ENCODE results near the gene EPHB2.

DNA sequence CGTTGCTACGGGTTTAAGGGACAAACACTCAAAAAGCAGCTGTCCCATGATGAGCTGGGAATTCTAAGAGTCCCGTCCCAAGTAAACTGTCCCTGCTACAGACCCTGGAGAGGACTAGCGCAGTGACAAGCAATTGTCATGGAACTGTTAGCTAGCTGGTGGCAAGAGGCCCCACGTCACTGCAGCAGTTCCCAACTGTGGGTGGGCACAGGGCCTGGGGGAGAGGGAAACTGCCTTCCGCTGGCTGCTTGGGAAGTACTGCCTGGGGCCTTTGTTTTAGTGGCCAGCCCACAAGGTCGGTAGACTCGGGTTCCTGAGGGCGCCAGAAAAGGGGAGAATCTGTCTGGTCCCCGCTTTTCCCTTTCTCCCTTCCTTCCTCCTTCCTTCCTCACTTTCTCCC lies 164.6 kb downstream of the EPHB2 start:
- TF ChIP-seq, protein P1, sequence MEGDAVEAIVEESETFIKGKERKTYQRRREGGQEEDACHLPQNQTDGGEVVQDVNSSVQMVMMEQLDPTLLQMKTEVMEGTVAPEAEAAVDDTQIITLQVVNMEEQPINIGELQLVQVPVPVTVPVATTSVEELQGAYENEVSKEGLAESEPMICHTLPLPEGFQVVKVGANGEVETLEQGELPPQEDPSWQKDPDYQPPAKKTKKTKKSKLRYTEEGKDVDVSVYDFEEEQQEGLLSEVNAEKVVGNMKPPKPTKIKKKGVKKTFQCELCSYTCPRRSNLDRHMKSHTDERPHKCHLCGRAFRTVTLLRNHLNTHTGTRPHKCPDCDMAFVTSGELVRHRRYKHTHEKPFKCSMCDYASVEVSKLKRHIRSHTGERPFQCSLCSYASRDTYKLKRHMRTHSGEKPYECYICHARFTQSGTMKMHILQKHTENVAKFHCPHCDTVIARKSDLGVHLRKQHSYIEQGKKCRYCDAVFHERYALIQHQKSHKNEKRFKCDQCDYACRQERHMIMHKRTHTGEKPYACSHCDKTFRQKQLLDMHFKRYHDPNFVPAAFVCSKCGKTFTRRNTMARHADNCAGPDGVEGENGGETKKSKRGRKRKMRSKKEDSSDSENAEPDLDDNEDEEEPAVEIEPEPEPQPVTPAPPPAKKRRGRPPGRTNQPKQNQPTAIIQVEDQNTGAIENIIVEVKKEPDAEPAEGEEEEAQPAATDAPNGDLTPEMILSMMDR (IDR thresholded peaks at IDR 0.05) = no peak
- no peak for TF ChIP-seq POLR2A (IDR thresholded peaks at IDR 0.05)
